Measurements from ENCODE around the gene PPM1N. TPM values are rescaled to one million over a fixed set of nuclear protein-coding genes. Genes with fewer than 3 reads are reported as not detected.

PPM1N gene
- total and polyA plus RNA-seq, 7 donors, result 0.29 to 0.90 (median 0.46) TPM; not detected in 3

DNA sequence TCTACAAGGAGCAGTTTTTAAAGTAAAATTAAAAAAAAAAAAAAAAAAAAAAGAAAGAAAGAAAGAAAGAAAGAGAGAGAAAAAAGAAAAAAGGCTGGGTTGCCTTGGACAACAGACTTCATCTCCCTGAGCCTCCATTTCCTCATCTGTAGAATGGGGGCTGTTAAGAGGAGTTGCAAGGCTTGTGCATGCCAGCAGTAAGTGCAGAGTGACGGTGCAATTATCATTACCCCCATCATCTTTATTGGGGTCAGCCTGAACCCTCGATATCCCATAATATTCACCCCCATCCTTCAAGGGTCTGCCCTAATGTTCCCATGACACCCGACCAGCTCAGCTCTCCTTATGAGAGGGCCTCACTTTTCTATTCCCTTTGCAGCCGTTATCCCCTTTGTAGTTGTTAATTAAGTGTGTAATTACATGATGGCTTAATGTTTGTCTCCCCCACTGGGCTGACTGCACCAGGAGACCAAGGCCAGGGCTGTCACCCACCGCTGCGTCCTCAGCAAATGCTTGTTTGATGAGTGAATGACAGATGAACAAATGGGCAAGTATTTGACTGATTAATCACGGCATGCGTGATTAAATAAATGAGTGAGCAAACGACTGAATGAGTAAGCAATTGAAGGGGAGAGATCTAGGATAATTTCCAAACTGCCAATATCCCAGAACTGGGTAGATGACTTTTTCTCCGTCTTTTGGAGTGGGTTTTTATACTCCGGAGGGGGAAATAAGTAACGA, 20.4 kb upstream of the PPM1N start:
- 4 to 5% (median 5%) methylated on average over 12 of the region's 12 CpGs for WGBS, 3 donors
- Histone ChIP-seq H3K4me3 (peak overlapping the region; percentile 66), H3K4me1 (peaks cover 9% of the 10 kb centered on the region), H3K27ac (peak overlapping the region; percentile 92), H3K27me3 (ENCODE audit: insufficient read depth in 3 of 3, low read length in 2 of 3) (no peaks in the 10 kb centered on the region), H3K36me3 (ENCODE audit: insufficient read depth in 1 of 2, low read depth in 1 of 2) (no peaks in the 10 kb centered on the region), H3K9me3 (no peaks in the 10 kb centered on the region)
- TF ChIP-seq, protein P1, sequence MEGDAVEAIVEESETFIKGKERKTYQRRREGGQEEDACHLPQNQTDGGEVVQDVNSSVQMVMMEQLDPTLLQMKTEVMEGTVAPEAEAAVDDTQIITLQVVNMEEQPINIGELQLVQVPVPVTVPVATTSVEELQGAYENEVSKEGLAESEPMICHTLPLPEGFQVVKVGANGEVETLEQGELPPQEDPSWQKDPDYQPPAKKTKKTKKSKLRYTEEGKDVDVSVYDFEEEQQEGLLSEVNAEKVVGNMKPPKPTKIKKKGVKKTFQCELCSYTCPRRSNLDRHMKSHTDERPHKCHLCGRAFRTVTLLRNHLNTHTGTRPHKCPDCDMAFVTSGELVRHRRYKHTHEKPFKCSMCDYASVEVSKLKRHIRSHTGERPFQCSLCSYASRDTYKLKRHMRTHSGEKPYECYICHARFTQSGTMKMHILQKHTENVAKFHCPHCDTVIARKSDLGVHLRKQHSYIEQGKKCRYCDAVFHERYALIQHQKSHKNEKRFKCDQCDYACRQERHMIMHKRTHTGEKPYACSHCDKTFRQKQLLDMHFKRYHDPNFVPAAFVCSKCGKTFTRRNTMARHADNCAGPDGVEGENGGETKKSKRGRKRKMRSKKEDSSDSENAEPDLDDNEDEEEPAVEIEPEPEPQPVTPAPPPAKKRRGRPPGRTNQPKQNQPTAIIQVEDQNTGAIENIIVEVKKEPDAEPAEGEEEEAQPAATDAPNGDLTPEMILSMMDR (IDR thresholded peaks at IDR 0.05), result no peak
- DNase-seq (no peak), ATAC-seq (peak; percentile 30 to 53 (median 48))
- intact Hi-C loops (cut with DNase I), result loop anchor here (1.0 to 2.0 kb wide), 2 partner anchors 39 kb away; no protein-coding TSS in a partner anchor

DNA sequence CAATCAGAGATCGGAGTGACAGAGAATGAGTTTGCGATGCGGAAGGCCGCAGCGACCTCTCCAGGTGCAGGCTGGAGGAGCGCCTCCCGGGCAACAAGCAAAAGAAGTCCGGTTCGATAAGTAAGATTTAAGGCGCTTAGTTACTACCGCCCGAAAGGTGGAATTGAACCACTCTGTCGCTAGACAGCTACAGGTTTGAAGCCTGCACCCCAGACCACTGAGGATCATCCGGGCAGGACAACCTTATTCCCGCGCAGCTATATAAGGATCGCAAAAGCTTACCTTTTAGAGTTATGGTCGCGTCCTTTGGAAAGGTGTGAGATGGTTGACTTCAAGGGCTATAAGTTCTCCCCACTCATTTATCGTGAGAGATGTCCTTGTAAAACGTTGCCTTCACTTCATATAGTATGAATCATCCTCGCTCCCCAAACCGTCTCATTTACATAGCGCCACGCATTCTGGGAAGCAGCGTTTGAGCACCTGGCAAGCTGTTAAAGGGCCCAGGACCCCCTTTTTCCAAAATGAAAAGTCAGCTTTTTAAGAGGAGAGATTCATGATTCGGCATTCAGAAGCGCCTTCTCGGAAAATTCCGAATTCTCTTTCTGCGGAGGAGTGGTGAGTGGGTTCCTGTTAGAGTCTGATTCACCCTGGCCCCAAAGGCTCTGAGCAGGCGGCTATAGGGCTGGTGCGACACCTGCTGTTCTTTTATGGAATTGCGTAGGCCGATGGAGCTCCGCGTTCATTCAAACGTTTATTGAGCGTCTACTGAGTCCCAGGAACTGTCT, 19.6 kb upstream of the PPM1N start:
- Histone ChIP-seq H3K36me3 (ENCODE audit: insufficient read depth in 1 of 2, low read depth in 1 of 2) (no peaks in the 10 kb centered on the region), H3K27me3 (ENCODE audit: insufficient read depth in 3 of 3, low read length in 2 of 3) (no peaks in the 10 kb centered on the region), H3K27ac (peak overlapping the region; percentile 92), H3K9me3 (no peaks in the 10 kb centered on the region), H3K4me1 (peaks cover 9% of the 10 kb centered on the region), H3K4me3 (peak overlapping the region; percentile 66)
- intact Hi-C loops (cut with DNase I), result loop anchor here (1.0 to 2.0 kb wide), 2 partner anchors 39 to 40 kb away; no protein-coding TSS in a partner anchor
- peak; percentile 79 to 90 for DNase-seq
- peak; percentile 90 to 92 (median 90) for ATAC-seq
- WGBS, 3 donors, result 0% methylated on average over 39 of the region's 39 CpGs
- TF ChIP-seq, protein P1 (IDR thresholded peaks at IDR 0.05), result peak; percentile 95

DNA sequence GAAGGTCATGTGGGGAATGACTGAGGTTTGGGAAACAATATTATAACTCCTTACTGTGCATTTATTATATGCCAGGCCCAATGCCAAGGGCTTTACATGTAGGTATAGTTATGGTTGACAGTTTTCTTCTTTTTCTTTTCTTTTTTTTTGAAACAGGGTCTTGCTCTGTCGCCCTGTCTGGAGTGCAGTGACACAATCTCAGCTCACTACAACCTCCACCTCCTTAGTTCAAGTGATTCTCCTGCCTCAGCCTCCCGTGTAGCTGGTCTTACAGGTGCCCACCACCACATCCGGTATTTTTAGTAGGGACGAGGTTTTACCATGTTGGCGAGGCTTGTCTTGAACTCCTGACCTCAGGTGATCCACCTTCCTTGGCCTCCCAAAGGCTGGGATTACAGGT, 15.2 kb upstream of the PPM1N start:
- H3K27me3 ChIP-seq (ENCODE audit: insufficient read depth in 3 of 3, low read length in 2 of 3), result no peaks in the 10 kb centered on the region
- H3K36me3 ChIP-seq (ENCODE audit: insufficient read depth in 1 of 2, low read depth in 1 of 2), result peaks cover 0 to 22% of the 10 kb centered on the region in 2 donors
- no peak for DNase-seq
- intact Hi-C loops (cut with DNase I), result no loop called here
- H3K4me3 ChIP-seq, result no peak overlapping the region
- no peak overlapping the region for H3K27ac ChIP-seq
- H3K4me1 ChIP-seq, result peaks cover 2% of the 10 kb centered on the region
- WGBS, 3 donors, result 90 to 92% (median 91%) methylated on average over 5 of the region's 5 CpGs
- no peaks in the 10 kb centered on the region for H3K9me3 ChIP-seq
- ATAC-seq, result no peak
- TF ChIP-seq, protein P1 (IDR thresholded peaks at IDR 0.05), result no peak

DNA sequence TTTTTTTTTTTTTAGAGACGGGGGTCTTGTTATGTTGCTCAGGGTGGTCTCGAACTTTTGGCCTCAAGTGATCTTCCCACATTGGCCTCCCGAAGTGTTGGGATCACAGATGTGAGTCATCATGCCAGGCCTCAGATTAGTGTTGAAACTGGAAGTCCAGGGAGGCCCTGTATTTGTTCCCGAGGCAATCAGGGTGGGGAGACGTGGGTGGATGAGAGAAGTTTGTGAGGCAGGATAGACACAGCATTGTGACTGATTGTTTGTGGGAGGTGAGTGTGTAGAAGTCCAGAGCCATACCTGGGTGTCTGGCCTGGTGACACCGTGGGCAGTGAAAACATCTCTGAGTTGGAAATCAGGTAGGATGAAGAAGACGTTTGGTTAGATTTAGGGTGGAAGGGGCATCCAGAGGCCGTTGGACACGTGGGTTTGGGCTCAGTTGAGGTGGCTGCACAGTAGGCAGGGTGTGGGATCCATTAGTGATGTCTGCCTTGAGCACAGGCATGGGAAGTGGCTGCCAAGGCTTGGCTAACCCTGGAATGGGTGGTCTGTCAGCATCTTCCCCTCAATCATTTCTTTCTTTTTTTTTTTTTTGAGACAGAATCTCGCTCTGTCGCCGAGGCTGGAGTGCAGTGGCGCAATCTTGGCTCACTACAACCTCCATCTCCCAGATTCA, 13.8 kb upstream of the PPM1N start:
- WGBS, 3 donors, result 64 to 84% (median 67%) methylated on average over 13 of the region's 13 CpGs
- no peaks in the 10 kb centered on the region for H3K4me1 ChIP-seq
- no peak overlapping the region for H3K27ac ChIP-seq
- no peaks in the 10 kb centered on the region for H3K27me3 ChIP-seq (ENCODE audit: insufficient read depth in 3 of 3, low read length in 2 of 3)
- H3K36me3 ChIP-seq (ENCODE audit: insufficient read depth in 1 of 2, low read depth in 1 of 2), result peaks cover 0 to 30% of the 10 kb centered on the region in 2 donors
- DNase-seq (no peak), ATAC-seq (no peak)
- intact Hi-C loops (cut with DNase I), result no loop called here
- H3K4me3 ChIP-seq, result no peak overlapping the region
- no peaks in the 10 kb centered on the region for H3K9me3 ChIP-seq
- TF ChIP-seq, protein P1 (IDR thresholded peaks at IDR 0.05), result no peak

All from psoas muscle (tissue), 8 donors.